ENCODE data around the gene DNAJC30. TPM values are rescaled to one million over a fixed set of nuclear protein-coding genes. Genes with fewer than 3 reads are reported as not detected.

The DNAJC30 gene
- total RNA-seq, 1 experiment from 2014 or later = 15.9 TPM

DNA sequence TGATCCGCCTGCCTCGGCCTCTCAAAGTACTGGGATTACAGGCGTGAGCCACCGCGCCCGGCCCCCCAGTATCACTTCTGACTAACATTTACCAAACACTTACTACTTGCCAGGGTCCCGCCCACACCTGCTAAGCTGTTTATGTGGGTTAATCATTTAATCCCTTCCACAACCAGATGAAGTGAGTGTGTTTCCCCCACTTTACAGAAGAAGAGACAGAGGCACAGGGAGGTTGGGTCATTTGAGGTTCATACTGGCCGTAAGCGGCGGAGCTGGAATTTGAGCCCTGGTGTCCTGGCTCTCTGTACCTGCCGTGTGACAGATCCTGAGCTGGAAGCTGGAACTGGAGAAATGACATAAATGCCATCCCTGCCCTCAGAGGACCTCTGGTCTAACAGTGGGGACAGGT, 30.7 kb downstream of the DNAJC30 start:
- no peaks in the 10 kb centered on the region for H3K36me3 Mint-ChIP-seq (ENCODE audit: insufficient read depth, unreplicated experiment)
- intact Hi-C loops (cut with micrococcal nuclease; ENCODE audit: unreplicated experiment) = no loop called here
- TF ChIP-seq, protein P1, sequence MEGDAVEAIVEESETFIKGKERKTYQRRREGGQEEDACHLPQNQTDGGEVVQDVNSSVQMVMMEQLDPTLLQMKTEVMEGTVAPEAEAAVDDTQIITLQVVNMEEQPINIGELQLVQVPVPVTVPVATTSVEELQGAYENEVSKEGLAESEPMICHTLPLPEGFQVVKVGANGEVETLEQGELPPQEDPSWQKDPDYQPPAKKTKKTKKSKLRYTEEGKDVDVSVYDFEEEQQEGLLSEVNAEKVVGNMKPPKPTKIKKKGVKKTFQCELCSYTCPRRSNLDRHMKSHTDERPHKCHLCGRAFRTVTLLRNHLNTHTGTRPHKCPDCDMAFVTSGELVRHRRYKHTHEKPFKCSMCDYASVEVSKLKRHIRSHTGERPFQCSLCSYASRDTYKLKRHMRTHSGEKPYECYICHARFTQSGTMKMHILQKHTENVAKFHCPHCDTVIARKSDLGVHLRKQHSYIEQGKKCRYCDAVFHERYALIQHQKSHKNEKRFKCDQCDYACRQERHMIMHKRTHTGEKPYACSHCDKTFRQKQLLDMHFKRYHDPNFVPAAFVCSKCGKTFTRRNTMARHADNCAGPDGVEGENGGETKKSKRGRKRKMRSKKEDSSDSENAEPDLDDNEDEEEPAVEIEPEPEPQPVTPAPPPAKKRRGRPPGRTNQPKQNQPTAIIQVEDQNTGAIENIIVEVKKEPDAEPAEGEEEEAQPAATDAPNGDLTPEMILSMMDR (IDR thresholded peaks at IDR 0.05; ENCODE audit: insufficient read depth in 1 of 2, low read depth in 1 of 2, low read length in 1 of 2, severe bottlenecking in 1 of 2, unreplicated experiment in 1 of 2) = no peak
- no peak overlapping the region for H3K4me3 Mint-ChIP-seq (ENCODE audit: unreplicated experiment)
- H3K4me1 Mint-ChIP-seq (ENCODE audit: low read depth, unreplicated experiment) = peaks cover 17% of the 10 kb centered on the region
- H3K36me3 ChIP-seq (ENCODE audit: control insufficient read depth, insufficient read depth, low read length) = no peaks in the 10 kb centered on the region
- H3K27ac Mint-ChIP-seq (ENCODE audit: unreplicated experiment) = no peak overlapping the region
- H3K27me3 ChIP-seq (replicated peaks; ENCODE audit: control insufficient read depth, insufficient read depth, low read length) = no peaks in the 10 kb centered on the region
- no peak for DNase-seq
- H3K27me3 Mint-ChIP-seq (ENCODE audit: insufficient read depth, unreplicated experiment) = peaks cover 6% of the 10 kb centered on the region
- CTCF ChIA-PET = interaction anchor here (0.6 kb wide), 1 partner anchor 33 kb away, joined by 5 read pairs; no protein-coding TSS in a partner anchor
- no peak overlapping the region for H3K4me3 ChIP-seq (ENCODE audit: low read depth, low read length)
- no peaks in the 10 kb centered on the region for H3K9me3 ChIP-seq
- no peaks in the 10 kb centered on the region; the same call in 1 of the 2 replicates for H3K4me1 ChIP-seq
- H3K9me3 Mint-ChIP-seq (ENCODE audit: unreplicated experiment) = peaks cover 9% of the 10 kb centered on the region
- POLR2A ChIA-PET = interaction anchor here (0.7 kb wide), 1 partner anchor 69 kb away, joined by 3 read pairs; no protein-coding TSS in a partner anchor
- no TSS peak for BruUV-seq (replicated peaks)

DNA sequence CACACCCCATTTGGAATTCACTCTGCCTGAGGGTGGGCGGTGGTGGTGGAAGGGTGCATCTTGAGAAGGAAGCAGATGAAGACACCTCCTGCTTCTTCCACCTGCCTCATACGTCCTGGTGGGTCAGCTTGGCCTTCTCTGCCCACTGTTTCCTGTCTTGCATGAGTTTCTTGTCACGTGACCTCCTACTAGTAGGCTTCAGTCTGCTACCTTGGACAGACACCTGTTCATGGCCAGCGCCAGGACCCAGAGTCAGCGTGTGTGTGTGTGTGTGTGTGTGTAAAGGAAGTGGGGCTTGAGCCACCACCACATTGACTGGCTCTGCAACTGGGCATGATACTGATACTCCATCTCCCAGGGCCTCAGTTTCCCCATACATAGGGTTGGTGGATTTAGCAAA, 32.7 kb downstream of the DNAJC30 start:
- BruUV-seq (replicated peaks) = no TSS peak
- H3K9me3 ChIP-seq = no peaks in the 10 kb centered on the region
- no peak overlapping the region for H3K4me3 Mint-ChIP-seq (ENCODE audit: unreplicated experiment)
- no peak for DNase-seq
- no peaks in the 10 kb centered on the region; the same call in 1 of the 2 replicates for H3K4me1 ChIP-seq
- TF ChIP-seq, protein P1 (IDR thresholded peaks at IDR 0.05; ENCODE audit: insufficient read depth in 1 of 2, low read depth in 1 of 2, low read length in 1 of 2, severe bottlenecking in 1 of 2, unreplicated experiment in 1 of 2) = no peak
- H3K4me1 Mint-ChIP-seq (ENCODE audit: low read depth, unreplicated experiment) = peaks cover 17% of the 10 kb centered on the region
- CTCF ChIA-PET = interaction anchor here (1.4 kb wide), 1 partner anchor 44 kb away, joined by 3 read pairs; no protein-coding TSS in a partner anchor
- no peaks in the 10 kb centered on the region for H3K27me3 ChIP-seq (replicated peaks; ENCODE audit: control insufficient read depth, insufficient read depth, low read length)
- H3K27ac Mint-ChIP-seq (ENCODE audit: unreplicated experiment) = no peak overlapping the region
- no peaks in the 10 kb centered on the region for H3K36me3 ChIP-seq (ENCODE audit: control insufficient read depth, insufficient read depth, low read length)
- H3K27me3 Mint-ChIP-seq (ENCODE audit: insufficient read depth, unreplicated experiment) = peaks cover 6% of the 10 kb centered on the region
- H3K9me3 Mint-ChIP-seq (ENCODE audit: unreplicated experiment) = peaks cover 7% of the 10 kb centered on the region
- H3K36me3 Mint-ChIP-seq (ENCODE audit: insufficient read depth, unreplicated experiment) = no peaks in the 10 kb centered on the region
- H3K4me3 ChIP-seq (ENCODE audit: low read depth, low read length) = no peak overlapping the region
- POLR2A ChIA-PET = no interaction called here
- intact Hi-C loops (cut with micrococcal nuclease; ENCODE audit: unreplicated experiment) = no loop called here

DNA sequence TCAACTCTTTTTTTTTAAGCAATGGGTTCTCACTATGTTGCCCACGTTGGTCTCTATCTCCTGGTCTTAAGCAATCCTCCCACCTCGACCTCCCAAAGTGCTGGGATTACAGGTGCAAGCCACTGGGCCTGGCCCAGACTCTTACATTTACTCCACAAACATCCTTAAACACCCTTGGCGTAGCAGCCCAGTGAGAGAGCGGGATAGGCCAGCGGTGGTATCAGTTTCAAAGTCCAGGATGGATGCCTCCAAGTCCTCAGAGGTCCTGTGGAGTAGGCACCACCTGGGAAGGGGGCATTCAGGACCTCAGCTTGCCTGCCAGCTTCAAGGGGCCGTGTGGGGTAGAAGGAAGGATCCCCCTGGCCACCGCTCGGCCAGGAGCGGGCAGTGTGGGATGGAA, 33.7 kb downstream of the DNAJC30 start:
- TF ChIP-seq, protein P1 (IDR thresholded peaks at IDR 0.05; ENCODE audit: insufficient read depth in 1 of 2, low read depth in 1 of 2, low read length in 1 of 2, severe bottlenecking in 1 of 2, unreplicated experiment in 1 of 2) = no peak
- Mint-ChIP-seq H3K36me3 (ENCODE audit: insufficient read depth, unreplicated experiment) (no peaks in the 10 kb centered on the region), H3K27me3 (ENCODE audit: insufficient read depth, unreplicated experiment) (peaks cover 6% of the 10 kb centered on the region), H3K4me1 (ENCODE audit: low read depth, unreplicated experiment) (peaks cover 17% of the 10 kb centered on the region), H3K27ac (ENCODE audit: unreplicated experiment) (peak overlapping the region; percentile 56), H3K4me3 (ENCODE audit: unreplicated experiment) (peak overlapping the region; percentile 79), H3K9me3 (ENCODE audit: unreplicated experiment) (no peaks in the 10 kb centered on the region)
- Histone ChIP-seq H3K4me1 (no peaks in the 10 kb centered on the region; the same call in 1 of the 2 replicates), H3K4me3 (ENCODE audit: low read depth, low read length) (no peak overlapping the region), H3K9me3 (no peaks in the 10 kb centered on the region), H3K27me3 (replicated peaks; ENCODE audit: control insufficient read depth, insufficient read depth, low read length) (no peaks in the 10 kb centered on the region), H3K36me3 (ENCODE audit: control insufficient read depth, insufficient read depth, low read length) (no peaks in the 10 kb centered on the region)
- ChIA-PET CTCF (no interaction called here), POLR2A (no interaction called here)
- BruUV-seq (replicated peaks) = TSS peak; percentile 44
- intact Hi-C loops (cut with micrococcal nuclease; ENCODE audit: unreplicated experiment) = no loop called here
- DNase-seq = no peak
